GM23248 (cell line): ENCODE results near the gene PEAR1. TPM values are rescaled to one million over a fixed set of nuclear protein-coding genes. Genes with fewer than 3 reads are reported as not detected.

ENCODE experiments used
- DNase-seq: peaks from one replicate; pipeline ENCODE4 v3.0.0-alpha.2; 2015
- H2AFZ ChIP-seq: fragments of 200-600 bp; sonication (generic); 2 replicates; pipeline ENCODE4 v1.6.1; 2016; ENCODE audit warnings: antibody characterized with exemption
- H3F3A ChIP-seq: fragments of 200-600 bp; sonication (generic); 2 replicates; pipeline ENCODE4 v1.6.1; 2016; ENCODE audit warnings: mild to moderate bottlenecking, antibody characterized with exemption, mixed run types; ENCODE audit not compliant: insufficient read depth
- H3K27ac ChIP-seq: fragments of 200-600 bp; sonication (generic); 2 replicates; pipeline ENCODE4 v1.5.1; 2016; ENCODE audit warnings: mild to moderate bottlenecking
- H3K27me3 ChIP-seq: fragments of 200-600 bp; sonication (generic); replicated peaks from 2 replicates; pipeline ENCODE4 v1.6.1; 2016; ENCODE audit warnings: mild to moderate bottlenecking; ENCODE audit not compliant: insufficient read depth
- H3K36me3 ChIP-seq: fragments of 200-600 bp; sonication (generic); 2 replicates; pipeline ENCODE4 v1.6.1; 2016; ENCODE audit warnings: low read depth, mild to moderate bottlenecking
- H3K4me1 ChIP-seq: fragments of 200-600 bp; sonication (generic); 2 replicates; pipeline ENCODE4 v1.6.1; 2016; ENCODE audit warnings: mild to moderate bottlenecking; ENCODE audit not compliant: insufficient read depth
- H3K4me2 ChIP-seq: fragments of 200-600 bp; sonication (generic); one replicate; pipeline ENCODE4 v1.6.1; 2016; ENCODE audit warnings: mild to moderate bottlenecking; ENCODE audit not compliant: unreplicated experiment
- H3K4me3 ChIP-seq: fragments of 200-600 bp; sonication (generic); 2 replicates; pipeline ENCODE4 v1.5.1; 2016; ENCODE audit warnings: mild to moderate bottlenecking
- H3K79me2 ChIP-seq: fragments of 200-600 bp; sonication (generic); 2 replicates; pipeline ENCODE4 v1.6.1; 2016; ENCODE audit warnings: mild to moderate bottlenecking; ENCODE audit not compliant: insufficient read depth
- H3K9ac ChIP-seq: fragments of 200-600 bp; sonication (generic); 2 replicates; pipeline ENCODE4 v1.6.1; 2016; ENCODE audit warnings: mild to moderate bottlenecking
- H3K9me2 ChIP-seq: fragments of 200-600 bp; sonication (generic); 2 replicates; pipeline ENCODE4 v1.6.1; 2016; ENCODE audit warnings: mixed run types, mild to moderate bottlenecking, moderate library complexity; ENCODE audit not compliant: insufficient read depth
- H3K9me3 ChIP-seq: fragments of 200-600 bp; sonication (generic); one replicate; pipeline ENCODE4 v1.6.1; 2017; ENCODE audit warnings: low read depth
- H4K20me1 ChIP-seq: fragments of 200-600 bp; sonication (generic); 2 replicates; pipeline ENCODE4 v1.6.0; 2016; ENCODE audit not compliant: insufficient read depth
- EZH2 ChIP-seq: fragments of 200-600 bp; sonication (generic); IDR thresholded peaks from 2 replicates; pipeline ENCODE4 v1.6.1; 2018; ENCODE audit warnings: antibody characterized with exemption, mild to moderate bottlenecking; ENCODE audit not compliant: insufficient read depth, poor library complexity, severe bottlenecking
- EZH2phosphoT487 ChIP-seq: fragments of 200-600 bp; sonication (generic); IDR thresholded peaks from 2 replicates; pipeline ENCODE4 v1.6.1; 2018; ENCODE audit warnings: antibody characterized with exemption, moderate library complexity, mild to moderate bottlenecking, low read depth; ENCODE audit not compliant: insufficient read depth
- WGBS, 2 experiments: methylation state at CpG; one replicate each; pipeline ENCODE4 v1.1.6; 2015 to 2017; ENCODE audit warnings: low lambda C conversion rate in 2 of 2, low coverage in 1 of 2; ENCODE audit errors: missing lambda C conversion rate in 2 of 2; 5-methylcytosine and 5-hydroxymethylcytosine counted together
- in situ Hi-C: fragments of 300-500 bp; cut with MboI; formaldehyde crosslinking; loops from 2 replicates; pipeline ENCODE4 v1.15.0; 2020
- polyA plus RNA-seq: library from polyadenylated mRNA; unstranded; fragments of >200 nt; fragmentation: Nextera tagmentation; extraction: Ambion mirVana; gene quantifications from 2 replicates; pipeline ENCODE4 v1.2.1, GENCODE V29; 2016
- total RNA-seq: library from RNA; depleted of rRNA; stranded (reverse); fragments of >200 nt; shearing (Covaris generic); gene quantifications from 2 replicates; pipeline ENCODE4 v1.2.3, GENCODE V29; 2014

Gene PEAR1
- total and polyA plus RNA-seq, 2 experiments from 2014 or later = 1.2 to 2.2 TPM

- 73 to 78% methylated on average over 10 of the region's 10 CpGs for WGBS, 2 experiments
- TF ChIP-seq EZH2 (no peak), EZH2phosphoT487 (no peak)
- Histone ChIP-seq H3F3A (0 out of 2 replicates have a peak, but pooled peaks cover 3% of the 10 kb centered on the region), H3K9ac (no peak overlapping the region), H3K27me3 (no peaks in the 10 kb centered on the region), H3K9me3 (no peaks in the 10 kb centered on the region), H3K36me3 (no peaks in the 10 kb centered on the region; the same call in 1 of the 2 replicates), H3K9me2 (no peaks in the 10 kb centered on the region), H3K4me1 (no peaks in the 10 kb centered on the region), H3K4me2 (no peak overlapping the region), H3K79me2 (no peaks in the 10 kb centered on the region), H2AFZ (no peak overlapping the region), H4K20me1 (no peaks in the 10 kb centered on the region), H3K27ac (no peak overlapping the region), H3K4me3 (no peak overlapping the region)
- DNase-seq = peak; percentile 17
- in situ Hi-C loops = no loop called here
Measured at GRCh38 chr1:156936721-156937220, 43.3 kb downstream of the PEAR1 start.

DNA sequence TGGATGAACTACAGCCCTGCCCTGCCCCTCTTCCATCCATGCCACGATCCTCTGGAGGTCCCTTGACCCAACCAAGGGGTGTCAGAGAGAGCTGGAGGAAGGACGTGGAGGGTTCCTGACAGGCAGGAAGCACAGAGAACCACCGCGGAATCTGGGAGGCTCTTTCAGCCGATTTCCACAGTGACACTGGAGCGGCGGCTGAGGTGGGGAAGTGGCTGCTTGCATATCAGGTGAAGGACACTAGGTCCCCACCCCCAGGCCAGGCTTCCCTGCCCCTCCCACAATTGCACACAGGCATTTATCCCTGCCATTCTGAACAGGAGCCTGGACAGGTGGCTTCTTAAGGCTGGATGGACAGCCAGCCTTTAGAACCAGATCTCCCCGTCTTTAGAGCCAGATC lies 44.4 kb downstream of the PEAR1 start:
- no peak overlapping the region for H3K9ac ChIP-seq
- H3K79me2 ChIP-seq = no peaks in the 10 kb centered on the region
- no peak for TF ChIP-seq EZH2phosphoT487
- no peak for TF ChIP-seq EZH2
- no peaks in the 10 kb centered on the region; the same call in 1 of the 2 replicates for H3K36me3 ChIP-seq
- 0 out of 2 replicates have a peak, but pooled peaks cover 3% of the 10 kb centered on the region for H3F3A ChIP-seq
- in situ Hi-C loops = no loop called here
- H3K4me1 ChIP-seq = no peaks in the 10 kb centered on the region
- WGBS, 2 experiments = 91 to 92% methylated on average over 8 of the region's 8 CpGs
- no peaks in the 10 kb centered on the region for H3K27me3 ChIP-seq
- no peak overlapping the region for H3K4me3 ChIP-seq
- no peak overlapping the region for H3K4me2 ChIP-seq
- H4K20me1 ChIP-seq = no peaks in the 10 kb centered on the region
- DNase-seq = no peak
- no peak overlapping the region for H3K27ac ChIP-seq
- no peaks in the 10 kb centered on the region for H3K9me3 ChIP-seq
- no peak overlapping the region for H2AFZ ChIP-seq
- no peaks in the 10 kb centered on the region for H3K9me2 ChIP-seq

DNA sequence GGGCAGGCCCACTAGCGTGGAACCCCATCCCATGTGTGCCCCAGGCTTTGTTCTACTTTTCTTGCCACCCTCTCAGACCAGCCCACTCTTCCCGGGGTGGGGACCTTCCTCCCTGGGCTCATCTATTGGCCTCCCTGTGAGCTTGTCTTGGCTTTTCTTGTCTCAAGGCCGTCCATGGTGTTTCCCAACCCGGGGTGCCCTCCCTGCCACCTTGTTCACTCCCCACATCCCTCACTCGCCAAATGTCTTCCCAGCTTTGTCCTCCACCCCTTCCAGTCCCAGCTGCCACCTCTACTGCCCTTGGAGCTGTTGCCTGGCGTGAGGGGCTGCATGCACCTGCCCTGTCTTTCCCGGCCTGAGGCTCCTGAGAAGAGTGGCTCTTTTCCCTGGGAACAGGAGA lies 45.3 kb downstream of the PEAR1 start:
- Histone ChIP-seq H3K27me3 (no peaks in the 10 kb centered on the region), H4K20me1 (no peaks in the 10 kb centered on the region), H2AFZ (no peak overlapping the region), H3K9ac (no peak overlapping the region), H3K79me2 (no peaks in the 10 kb centered on the region), H3K4me3 (no peak overlapping the region), H3K27ac (no peak overlapping the region), H3K9me3 (no peaks in the 10 kb centered on the region), H3F3A (0 out of 2 replicates have a peak, but pooled peaks cover 3% of the 10 kb centered on the region), H3K4me1 (no peaks in the 10 kb centered on the region), H3K9me2 (no peaks in the 10 kb centered on the region), H3K4me2 (no peak overlapping the region), H3K36me3 (no peaks in the 10 kb centered on the region; the same call in 1 of the 2 replicates)
- no peak for DNase-seq
- TF ChIP-seq EZH2 (no peak), EZH2phosphoT487 (no peak)
- WGBS, 2 experiments = 68 to 77% methylated on average over 7 of the region's 7 CpGs
- in situ Hi-C loops = no loop called here

GRCh38 chr1:156939786-156940334 lies 46.3 kb downstream of the PEAR1 start:
- Histone ChIP-seq H4K20me1 (no peaks in the 10 kb centered on the region), H3K27ac (no peak overlapping the region), H3K27me3 (no peaks in the 10 kb centered on the region), H3F3A (no peaks in the 10 kb centered on the region), H3K36me3 (no peaks in the 10 kb centered on the region; the same call in 1 of the 2 replicates), H3K9me3 (no peaks in the 10 kb centered on the region), H3K4me1 (no peaks in the 10 kb centered on the region), H2AFZ (no peak overlapping the region), H3K4me3 (no peak overlapping the region), H3K4me2 (no peak overlapping the region), H3K79me2 (no peaks in the 10 kb centered on the region), H3K9me2 (no peaks in the 10 kb centered on the region), H3K9ac (no peak overlapping the region)
- no peak for DNase-seq
- WGBS, 2 experiments = 96 to 97% methylated on average over 13 of the region's 13 CpGs
- TF ChIP-seq EZH2phosphoT487 (no peak), EZH2 (no peak)
- in situ Hi-C loops = no loop called here
